Measurements from ENCODE around the gene VAMP8. TPM values are rescaled to one million over a fixed set of nuclear protein-coding genes. Genes with fewer than 3 reads are reported as not detected.

The VAMP8 gene
- total RNA-seq, 1 donor from 2014 or later = 0.52 TPM

GRCh38 chr2:85599468-85600234, 22.3 kb downstream of the VAMP8 start:
- H3K9me3 Mint-ChIP-seq = no peaks in the 10 kb centered on the region
- peak overlapping the region; percentile 30 for H3K4me3 Mint-ChIP-seq

GRCh38 chr2:85600235-85600575, 22.8 kb downstream of the VAMP8 start:
- peaks cover 2% of the 10 kb centered on the region for H3K36me3 Mint-ChIP-seq
- no peak overlapping the region for H3K9ac ChIP-seq
- no peak overlapping the region for H3K27ac ChIP-seq
- H3K27me3 Mint-ChIP-seq (ENCODE audit: insufficient read depth, low read depth) = peaks cover 9% of the 10 kb centered on the region
- no peak overlapping the region for H3K4me3 Mint-ChIP-seq
- H3K36me3 ChIP-seq = no peaks in the 10 kb centered on the region
- H3K27ac Mint-ChIP-seq = no peak overlapping the region
- no peak for DNase-seq (ENCODE audit: low spot score)
- H3K27me3 ChIP-seq = no peaks in the 10 kb centered on the region
- H3K79me2 ChIP-seq (ENCODE audit: low read depth) = peaks cover 36% of the 10 kb centered on the region
- peaks cover 9% of the 10 kb centered on the region for H3K4me1 ChIP-seq
- H4K20me1 ChIP-seq (ENCODE audit: low read depth) = peaks cover 21% of the 10 kb centered on the region
- no peak for TF ChIP-seq EZH2phosphoT487 (IDR thresholded peaks at IDR 0.05)
- TF ChIP-seq CTCF (IDR thresholded peaks at IDR 0.05) = no peak
- no peak for TF ChIP-seq EZH2 (IDR thresholded peaks at IDR 0.05)
- no peaks in the 10 kb centered on the region for H3K9me3 Mint-ChIP-seq
- H3K4me1 Mint-ChIP-seq = peaks cover 34% of the 10 kb centered on the region
- no peaks in the 10 kb centered on the region for H3K9me3 ChIP-seq (ENCODE audit: low read depth)
- no peak overlapping the region for H3K4me3 ChIP-seq
- no peak overlapping the region for H2AFZ ChIP-seq (replicated peaks)
- H3K4me2 ChIP-seq = no peak overlapping the region
- H3F3A ChIP-seq (ENCODE audit: low read depth) = peaks cover 19% of the 10 kb centered on the region

More at GRCh38 chr2:85599468-85600234, 22.3 kb downstream of the VAMP8 start:
- H3F3A ChIP-seq (ENCODE audit: low read depth) = peaks cover 14% of the 10 kb centered on the region
- Mint-ChIP-seq H3K4me1 (peaks cover 33% of the 10 kb centered on the region), H3K36me3 (peaks cover 2% of the 10 kb centered on the region), H3K27me3 (ENCODE audit: insufficient read depth, low read depth) (peaks cover 9% of the 10 kb centered on the region), H3K27ac (no peak overlapping the region)
- H3K27ac ChIP-seq = no peak overlapping the region
- no peak overlapping the region for H3K4me3 ChIP-seq
- no peak overlapping the region for H2AFZ ChIP-seq (replicated peaks)
- H3K9me3 ChIP-seq (ENCODE audit: low read depth) = no peaks in the 10 kb centered on the region
- no peak overlapping the region for H3K9ac ChIP-seq
- TF ChIP-seq CTCF (IDR thresholded peaks at IDR 0.05) = no peak
- H3K4me1 ChIP-seq = peaks cover 9% of the 10 kb centered on the region
- peaks cover 40% of the 10 kb centered on the region for H3K79me2 ChIP-seq (ENCODE audit: low read depth)
- DNase-seq (ENCODE audit: low spot score) = no peak
- H3K27me3 ChIP-seq = no peaks in the 10 kb centered on the region
- H3K36me3 ChIP-seq = no peaks in the 10 kb centered on the region
- H3K4me2 ChIP-seq = no peak overlapping the region
- H4K20me1 ChIP-seq (ENCODE audit: low read depth) = peaks cover 18% of the 10 kb centered on the region

- H3K27me3 ChIP-seq = no peaks in the 10 kb centered on the region
- peaks cover 22% of the 10 kb centered on the region for H4K20me1 ChIP-seq (ENCODE audit: low read depth)
- peaks cover 31% of the 10 kb centered on the region for H3K79me2 ChIP-seq (ENCODE audit: low read depth)
- no peaks in the 10 kb centered on the region for H3K9me3 Mint-ChIP-seq
- H3K27me3 Mint-ChIP-seq (ENCODE audit: insufficient read depth, low read depth) = peaks cover 9% of the 10 kb centered on the region
- no peak overlapping the region for H3K27ac ChIP-seq
- H3K9me3 ChIP-seq (ENCODE audit: low read depth) = no peaks in the 10 kb centered on the region
- peak overlapping the region; percentile 99 for H3K4me2 ChIP-seq
- no peak overlapping the region for H3K9ac ChIP-seq
- H3K36me3 ChIP-seq = no peaks in the 10 kb centered on the region
- H3K4me1 Mint-ChIP-seq = peaks cover 34% of the 10 kb centered on the region
- peaks cover 21% of the 10 kb centered on the region for H3F3A ChIP-seq (ENCODE audit: low read depth)
- peaks cover 9% of the 10 kb centered on the region for H3K4me1 ChIP-seq
- peak overlapping the region; percentile 89 for H3K4me3 ChIP-seq
- peaks cover 7% of the 10 kb centered on the region for H3K36me3 Mint-ChIP-seq
- H3K27ac Mint-ChIP-seq = no peak overlapping the region
- no peak for TF ChIP-seq CTCF (IDR thresholded peaks at IDR 0.05)
- no peak for TF ChIP-seq EZH2phosphoT487 (IDR thresholded peaks at IDR 0.05)
- no peak for TF ChIP-seq EZH2 (IDR thresholded peaks at IDR 0.05)
- DNase-seq (ENCODE audit: low spot score) = no peak
- H3K4me3 Mint-ChIP-seq = peak overlapping the region; percentile 89
- no peak overlapping the region for H2AFZ ChIP-seq (replicated peaks)
Measured at GRCh38 chr2:85600951-85601770, 23.8 kb downstream of the VAMP8 start.

Measured in neural progenitor cell (in vitro differentiated cells).